NCI-H2107 (cell line): Measurements from ENCODE around the gene ZNF844.
"Not testable (repeated sequence)": the region's sequence is repeated elsewhere in the genome, so short reads cannot be mapped to it uniquely, and the experiment has no call there.

Source experiments
- DNase-seq: peaks from one replicate; lab custom pipeline; 2025; lab: John Stamatoyannopoulos, UW

The ZNF844 gene

DNA sequence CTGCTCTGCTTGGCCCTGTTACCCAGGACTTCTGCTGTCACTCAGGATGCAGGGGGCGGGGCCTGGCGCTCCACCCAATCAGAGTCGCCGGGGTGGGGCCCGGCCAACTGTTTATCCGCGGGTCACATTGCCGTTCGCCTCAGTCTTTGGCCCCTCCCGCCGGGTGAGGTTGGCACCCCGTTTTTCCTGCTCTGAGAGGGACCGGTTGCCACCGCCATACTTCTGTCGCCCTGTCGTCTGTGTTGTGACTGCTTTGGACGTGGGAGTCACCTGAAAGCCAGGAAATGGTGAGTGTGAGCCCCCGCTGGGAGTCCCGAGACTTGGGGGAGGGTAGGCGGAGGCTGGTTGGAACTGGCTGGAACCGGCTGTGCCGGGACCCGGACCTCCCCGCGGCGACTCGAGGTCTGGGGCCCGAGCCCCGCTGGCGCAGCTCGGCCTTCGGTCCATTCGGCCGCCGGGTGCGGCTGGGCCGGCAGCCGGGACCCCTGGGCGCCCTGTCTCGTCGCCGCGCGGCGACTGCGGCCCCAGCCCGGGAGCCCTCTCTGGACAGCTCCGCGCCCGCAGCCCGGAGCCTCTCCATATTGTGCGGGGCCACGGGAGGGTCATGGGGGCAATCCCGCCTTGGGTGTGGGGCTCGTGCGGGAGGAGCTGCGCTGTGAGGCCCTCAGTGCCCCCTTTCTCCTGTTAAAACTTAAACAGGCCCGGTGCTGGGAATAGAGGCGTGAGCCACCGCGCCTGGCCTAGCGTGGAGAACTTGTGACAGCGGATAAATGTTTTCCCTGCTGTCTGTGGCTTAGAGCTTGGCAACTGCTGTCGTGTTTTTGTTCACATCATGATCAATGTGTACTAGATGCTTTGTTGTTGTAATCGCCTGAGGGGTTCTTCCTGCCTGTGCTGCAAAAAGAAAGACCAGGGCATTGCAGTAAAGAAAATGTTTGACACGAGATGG is at the start of gene ZNF844:
TSS of gene ZNF844 (plus strand) at position 142 of the 949 bp plus-strand sequence. CDS start at position 285, 143 bp downstream.
- no peak for DNase-seq

GRCh38 chr19:12015015-12015752 is 49.3 kb upstream of the ZNF844 start:
- no peak for DNase-seq

DNA sequence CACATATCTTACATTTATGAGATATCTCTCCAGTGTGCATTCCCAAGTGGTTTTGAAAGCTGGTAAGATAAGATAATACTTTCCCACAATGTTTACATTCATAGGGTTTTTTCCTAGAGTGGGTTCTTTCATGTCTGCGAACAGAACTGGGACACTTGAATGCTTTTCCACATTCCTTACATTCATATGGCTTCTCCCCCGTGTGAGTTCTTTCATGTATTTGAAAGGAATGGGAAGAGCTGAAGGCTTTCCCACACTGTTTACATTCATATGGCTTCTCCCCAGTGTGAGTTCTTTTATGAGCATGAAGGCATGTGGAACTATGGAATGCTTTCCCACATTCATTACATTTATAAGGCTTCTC is 48.8 kb upstream of the ZNF844 start:
- no peak for DNase-seq

DNA sequence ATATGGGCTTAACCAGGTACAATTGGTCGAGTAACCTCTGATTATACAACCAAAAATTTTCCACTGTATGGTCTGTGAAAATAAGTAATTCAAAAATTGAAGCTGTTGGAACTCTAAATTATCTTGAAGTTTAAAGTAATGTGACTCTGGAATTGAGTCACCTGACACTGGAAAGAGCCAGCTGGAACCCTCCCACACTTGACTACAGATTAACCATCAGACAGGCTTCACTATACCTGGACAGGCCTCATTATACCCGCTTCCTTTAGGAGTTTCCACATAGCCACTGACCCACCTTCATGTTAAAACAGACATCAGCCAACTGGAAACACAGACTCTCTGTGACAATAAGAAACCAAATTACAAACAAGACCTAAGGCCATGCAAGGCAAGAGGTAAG is 30.3 kb upstream of the ZNF844 start:
- DNase-seq = no peak

- DNase-seq = no peak
Measured at GRCh38 chr19:12034620-12035019, 29.9 kb upstream of the ZNF844 start.

DNA sequence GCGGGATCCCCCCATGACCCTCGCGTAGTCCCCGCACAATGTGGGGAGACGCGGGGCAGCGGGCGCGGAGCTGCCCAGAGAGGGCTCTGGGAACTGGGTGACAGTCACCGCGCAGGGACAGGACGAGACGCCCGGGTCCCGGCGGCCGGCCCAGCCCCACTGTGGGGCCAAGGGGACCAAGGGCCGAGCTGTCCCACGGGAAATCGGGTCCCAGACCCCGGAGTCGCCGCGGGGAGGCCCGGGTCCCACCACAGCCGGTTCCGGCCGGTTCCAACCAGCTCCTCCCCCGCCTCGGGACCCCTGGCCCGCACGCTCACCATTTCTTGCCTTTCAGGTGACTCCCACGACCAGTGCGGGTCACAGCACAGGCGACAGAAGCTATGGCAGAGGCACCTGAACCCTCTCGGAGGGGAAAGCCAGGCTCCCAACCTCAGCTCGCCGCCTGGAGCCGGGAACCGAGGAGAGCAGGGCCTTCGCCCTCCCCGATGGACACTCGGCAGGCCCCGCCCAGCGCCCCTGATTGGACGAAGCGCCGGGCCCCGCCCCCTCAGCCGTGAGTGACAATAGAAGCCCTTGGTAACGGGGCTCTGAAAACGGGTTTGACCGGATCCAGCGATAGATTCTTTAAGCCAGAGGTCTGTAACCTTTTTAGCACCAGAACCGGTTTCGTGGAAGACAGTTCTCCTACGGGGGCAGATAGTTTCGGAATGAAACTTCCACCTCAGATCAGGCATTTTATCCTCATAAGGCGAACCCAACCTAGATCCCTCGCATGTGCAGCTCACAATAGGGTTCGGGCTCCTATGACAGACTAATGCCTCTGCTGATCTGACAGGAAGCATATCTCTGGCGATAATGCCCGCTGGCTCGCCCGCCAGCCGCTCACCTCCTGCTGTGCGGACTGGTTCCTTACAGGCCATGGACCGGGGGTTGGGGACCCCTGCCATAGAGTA is 29.0 kb upstream of the ZNF844 start, which contains the start of gene ZNF433:
TSS of gene ZNF433 (minus strand) at position 460 of the 953 bp plus-strand sequence. CDS start at position 320, 140 bp downstream.
- no peak for DNase-seq

DNA sequence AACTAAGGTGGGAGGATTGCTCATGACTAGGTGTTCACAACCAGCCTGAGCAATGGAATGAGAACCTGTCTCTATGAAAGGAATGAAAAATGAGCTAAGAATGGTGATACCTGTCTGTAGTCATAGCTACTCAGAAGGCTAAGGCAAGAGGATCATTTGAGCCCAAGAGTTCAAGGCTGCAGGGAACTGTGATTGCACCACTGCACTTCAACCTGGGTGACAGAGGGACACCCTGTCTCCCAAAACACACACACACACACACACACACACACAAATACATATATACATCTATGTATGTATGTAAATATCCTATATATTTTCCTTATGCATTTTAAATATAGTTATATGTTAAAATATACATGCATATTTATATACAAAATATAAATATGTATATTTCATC is 21.6 kb upstream of the ZNF844 start:
- DNase-seq = no peak

- no peak for DNase-seq
Measured at GRCh38 chr19:12043752-12044422, 20.6 kb upstream of the ZNF844 start.

GRCh38 chr19:12047868-12048267 is 16.7 kb upstream of the ZNF844 start:
- no peak for DNase-seq

GRCh38 chr19:12052091-12052496 is 12.4 kb upstream of the ZNF844 start:
- no peak for DNase-seq

- no peak for DNase-seq
Measured at GRCh38 chr19:12052497-12053169, 11.9 kb upstream of the ZNF844 start, which contains the start of gene ZNF878. Gene ZNF878, minus strand, starts transcription at chr19:12052961. Its CDS starts 160 bp downstream, at chr19:12052801.

- DNase-seq = no peak
Measured at GRCh38 chr19:12055784-12056183, 8.7 kb upstream of the ZNF844 start.

GRCh38 chr19:12075538-12076139 is 11.1 kb downstream of the ZNF844 start:
- no peak for DNase-seq

DNA sequence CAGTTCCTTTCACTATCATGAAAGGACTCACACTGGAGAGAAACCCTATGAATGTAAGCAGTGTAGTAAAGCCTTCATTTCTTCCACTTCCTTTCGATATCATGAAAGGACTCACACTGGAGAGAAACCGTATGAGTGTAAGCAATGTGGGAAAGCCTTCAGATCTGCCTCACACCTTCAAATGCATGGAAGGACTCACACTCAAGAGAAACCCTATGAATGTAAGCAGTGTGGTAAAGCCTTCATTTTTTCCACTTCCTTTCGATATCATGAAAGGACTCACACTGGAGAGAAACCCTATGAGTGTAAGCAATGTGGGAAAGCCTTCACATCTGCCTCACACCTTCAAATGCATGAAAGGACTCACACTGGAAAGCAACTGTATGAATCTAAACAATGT is 11.8 kb downstream of the ZNF844 start:
- DNase-seq = not testable (repeated sequence)

- DNase-seq = no peak
Measured at GRCh38 chr19:12077375-12077774, 12.8 kb downstream of the ZNF844 start.

GRCh38 chr19:12083336-12083735 is 18.8 kb downstream of the ZNF844 start:
- not testable (repeated sequence) for DNase-seq

DNA sequence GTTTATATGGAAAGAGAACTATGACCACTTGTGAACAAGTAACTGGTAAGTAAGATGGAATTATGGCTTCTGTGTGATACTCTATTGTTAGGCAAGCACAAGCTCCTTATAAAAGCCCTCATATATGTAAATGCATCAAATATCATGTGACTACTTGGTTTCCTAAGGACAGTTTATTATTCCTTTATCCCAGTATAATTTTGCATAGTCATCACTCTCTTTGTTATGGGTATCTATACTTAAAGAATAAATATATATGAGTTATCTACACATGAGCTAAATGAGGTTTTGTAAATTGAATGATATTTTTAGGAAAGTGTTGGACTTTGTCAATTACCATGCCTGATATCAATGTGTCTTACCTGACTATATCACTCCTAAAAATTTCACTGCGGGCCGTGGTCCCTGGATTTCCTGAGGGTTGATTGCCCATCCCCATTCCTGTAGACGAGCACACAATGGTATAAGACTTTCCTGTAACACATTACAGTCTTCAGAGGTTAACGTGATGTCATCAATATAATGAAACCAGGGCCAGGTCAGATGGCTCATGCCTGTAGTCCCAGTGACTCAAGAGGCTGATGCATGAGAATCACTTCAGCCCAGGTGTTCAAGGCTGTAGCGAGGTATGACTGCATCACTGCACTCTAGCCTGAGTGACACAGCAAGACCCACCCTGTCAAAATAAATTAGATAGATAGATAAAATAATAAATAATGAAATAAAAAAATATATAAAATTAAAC is 20.7 kb downstream of the ZNF844 start:
- no peak for DNase-seq

DNA sequence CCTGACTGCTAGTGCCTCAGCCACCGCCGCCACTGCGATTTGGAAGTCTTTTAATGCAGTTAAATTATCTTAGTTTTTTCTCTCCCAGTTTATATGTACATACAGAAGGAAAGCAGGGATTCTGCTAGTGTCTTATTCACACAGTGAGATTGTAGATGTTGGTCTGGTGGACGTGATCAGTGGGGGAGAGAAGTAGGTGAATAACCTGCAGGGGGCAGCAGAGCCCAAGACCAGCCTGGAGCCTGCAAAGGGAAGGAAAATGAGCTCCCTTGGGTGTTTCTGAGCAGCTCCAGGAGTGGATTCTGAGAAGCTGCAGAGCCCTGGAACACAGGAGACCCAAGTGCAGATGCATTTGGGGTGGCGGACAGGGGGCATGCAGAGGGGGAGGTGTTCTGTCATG is 26.3 kb downstream of the ZNF844 start:
- DNase-seq = no peak
